Lung (tissue), 12 donors: ENCODE measurements around the gene MANEAL. TPM values are rescaled to one million over a fixed set of nuclear protein-coding genes. Genes with fewer than 3 reads are reported as not detected.

ENCODE experiments used
- ATAC-seq: fragments of 200-7000 bp; cut with Tn5 transposase; one replicate; pipeline ENCODE4 v1.9.1; 2020; ENCODE audit warnings: moderate number of reproducible peaks; ENCODE audit not compliant: insufficient read depth, low FRiP score
- DNase-seq, 3 donors: peaks; one replicate each; pipeline ENCODE4 v3.0.0-alpha.2; 2013 to 2017
- H3K27ac ChIP-seq, 2 donors: one replicate each; pipeline ENCODE4 v1.5.1; 2013; ENCODE audit warnings: mild to moderate bottlenecking in 2 of 2, moderate library complexity in 2 of 2, control low read depth in 1 of 2, inconsistent platforms in 1 of 2, low read depth in 1 of 2, low read length in 1 of 2
- H3K27me3 ChIP-seq, 3 donors: one replicate each; pipeline ENCODE4 v1.5.1; 2013; ENCODE audit warnings: low read length in 2 of 3; ENCODE audit not compliant: control insufficient read depth in 3 of 3, insufficient read depth in 3 of 3
- H3K36me3 ChIP-seq, 4 donors: one replicate each; pipeline ENCODE4 v1.5.1; 2013; ENCODE audit warnings: low read length in 4 of 4, mild to moderate bottlenecking in 1 of 4, moderate library complexity in 1 of 4; ENCODE audit not compliant: control insufficient read depth in 4 of 4, insufficient read depth in 4 of 4
- H3K4me1 ChIP-seq, 5 donors: one replicate each; pipeline ENCODE4 v1.5.1; 2013; ENCODE audit warnings: low read length in 5 of 5, mild to moderate bottlenecking in 2 of 5, moderate library complexity in 1 of 5; ENCODE audit not compliant: control insufficient read depth in 5 of 5, insufficient read depth in 5 of 5
- H3K4me3 ChIP-seq: one replicate; pipeline ENCODE4 v1.5.1; 2013; ENCODE audit warnings: mild to moderate bottlenecking, control low read depth, moderate library complexity
- H3K9ac ChIP-seq, 2 donors: one replicate each; pipeline ENCODE4 v1.5.1; 2013; ENCODE audit warnings: low read length in 2 of 2, control low read depth in 1 of 2; ENCODE audit not compliant: insufficient read depth in 1 of 2
- H3K9me3 ChIP-seq, 4 donors: one replicate each; pipeline ENCODE4 v1.5.1; 2013; ENCODE audit warnings: low read length in 3 of 4, mild to moderate bottlenecking in 1 of 4, moderate library complexity in 1 of 4; ENCODE audit not compliant: control insufficient read depth in 4 of 4, insufficient read depth in 3 of 4
- WGBS, 2 donors: extraction: QIAGEN DNeasy Blood & Tissue Kit; methylation state at CpG; one replicate each; pipeline ENCODE4 v1.1.7; 2013; 5-methylcytosine and 5-hydroxymethylcytosine counted together
- polyA plus RNA-seq, 2 donors: library from polyadenylated mRNA; stranded (reverse); fragments of 200-250 nt; gene quantifications; one replicate each; pipeline ENCODE4 v1.2.1, GENCODE V29; 2013
- total RNA-seq, 2 donors: library from RNA; depleted of rRNA in 1 of 2; stranded (reverse); fragments of >200 nt in 1 of 2; gene quantifications; one replicate each; pipeline ENCODE4 v1.2.1, GENCODE V29; 2014 to 2021
- TF ChIP-seq, protein P1 (sequence below): IDR thresholded peaks from 2 replicates; pipeline ENCODE4 v1.5.1; 2012; ENCODE audit warnings: mild to moderate bottlenecking; ENCODE audit errors: control extremely low read depth, extremely low read depth
- donor health status: control.
- donor health status: control.
- donor health status: Bipolar disorder and iron deficiency.
- donor health status: healthy.
- donor health status: DM: yes; HTN: yes; CAD: no.

MANEAL gene
- total and polyA plus RNA-seq, 4 donors: 2.3 to 8.1 (median 3.4) TPM

DNA sequence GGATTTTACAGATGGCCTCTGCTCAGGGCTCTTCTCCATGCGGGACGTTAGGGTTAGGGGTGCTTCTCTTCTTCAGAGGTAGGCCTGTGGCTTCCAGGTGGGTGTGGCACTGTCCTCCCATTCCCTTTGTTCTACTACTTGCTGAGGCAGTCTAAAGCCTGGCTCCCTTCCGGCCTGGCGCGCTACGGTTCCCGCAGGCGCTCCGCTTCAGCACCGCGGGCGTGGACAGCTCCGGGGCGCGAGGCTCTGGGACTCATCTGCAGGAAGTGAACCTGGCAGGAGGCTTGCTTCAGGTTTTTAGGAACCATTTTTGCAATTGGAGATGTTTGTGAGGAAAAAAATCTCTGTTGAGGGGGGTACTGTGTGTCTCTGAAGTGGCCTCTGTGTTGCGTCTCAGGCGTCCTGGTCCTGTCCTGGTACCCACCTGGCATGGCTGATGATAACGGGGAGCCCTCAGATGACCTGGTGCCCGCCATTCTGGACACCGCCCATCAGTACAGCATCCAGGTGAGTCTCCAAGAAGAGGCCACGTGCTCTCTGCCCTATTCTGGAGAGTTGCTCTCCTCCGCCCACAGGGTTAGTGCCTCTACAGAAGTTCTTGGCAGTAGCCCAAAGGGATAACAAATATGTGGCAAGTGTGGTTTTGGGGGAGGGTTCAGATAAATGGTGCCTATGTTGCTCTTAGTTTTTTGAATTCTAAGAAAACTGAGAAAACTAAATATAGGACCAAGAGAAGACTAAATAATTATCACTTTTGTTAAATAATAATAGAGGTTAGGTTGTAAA is 1.9 kb downstream of the MANEAL start:
- no peak overlapping the region for H3K9ac ChIP-seq
- peak; percentile 64 to 78 (median 76) for DNase-seq
- TF ChIP-seq, protein P1, sequence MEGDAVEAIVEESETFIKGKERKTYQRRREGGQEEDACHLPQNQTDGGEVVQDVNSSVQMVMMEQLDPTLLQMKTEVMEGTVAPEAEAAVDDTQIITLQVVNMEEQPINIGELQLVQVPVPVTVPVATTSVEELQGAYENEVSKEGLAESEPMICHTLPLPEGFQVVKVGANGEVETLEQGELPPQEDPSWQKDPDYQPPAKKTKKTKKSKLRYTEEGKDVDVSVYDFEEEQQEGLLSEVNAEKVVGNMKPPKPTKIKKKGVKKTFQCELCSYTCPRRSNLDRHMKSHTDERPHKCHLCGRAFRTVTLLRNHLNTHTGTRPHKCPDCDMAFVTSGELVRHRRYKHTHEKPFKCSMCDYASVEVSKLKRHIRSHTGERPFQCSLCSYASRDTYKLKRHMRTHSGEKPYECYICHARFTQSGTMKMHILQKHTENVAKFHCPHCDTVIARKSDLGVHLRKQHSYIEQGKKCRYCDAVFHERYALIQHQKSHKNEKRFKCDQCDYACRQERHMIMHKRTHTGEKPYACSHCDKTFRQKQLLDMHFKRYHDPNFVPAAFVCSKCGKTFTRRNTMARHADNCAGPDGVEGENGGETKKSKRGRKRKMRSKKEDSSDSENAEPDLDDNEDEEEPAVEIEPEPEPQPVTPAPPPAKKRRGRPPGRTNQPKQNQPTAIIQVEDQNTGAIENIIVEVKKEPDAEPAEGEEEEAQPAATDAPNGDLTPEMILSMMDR: no peak
- no peak overlapping the region for H3K27ac ChIP-seq
- ATAC-seq: no peak
- 26 to 28% methylated on average over 22 of the region's 22 CpGs for WGBS, 2 donors
- no peak overlapping the region for H3K4me3 ChIP-seq
- peaks cover 0 to 15% (median 14%) of the 10 kb centered on the region in 3 donors for H3K27me3 ChIP-seq
- no peaks in the 10 kb centered on the region for H3K9me3 ChIP-seq
- H3K4me1 ChIP-seq: peaks cover 0 to 20% (median 0%) of the 10 kb centered on the region in 5 donors
- peaks cover 0 to 15% (median 0%) of the 10 kb centered on the region in 4 donors for H3K36me3 ChIP-seq

DNA sequence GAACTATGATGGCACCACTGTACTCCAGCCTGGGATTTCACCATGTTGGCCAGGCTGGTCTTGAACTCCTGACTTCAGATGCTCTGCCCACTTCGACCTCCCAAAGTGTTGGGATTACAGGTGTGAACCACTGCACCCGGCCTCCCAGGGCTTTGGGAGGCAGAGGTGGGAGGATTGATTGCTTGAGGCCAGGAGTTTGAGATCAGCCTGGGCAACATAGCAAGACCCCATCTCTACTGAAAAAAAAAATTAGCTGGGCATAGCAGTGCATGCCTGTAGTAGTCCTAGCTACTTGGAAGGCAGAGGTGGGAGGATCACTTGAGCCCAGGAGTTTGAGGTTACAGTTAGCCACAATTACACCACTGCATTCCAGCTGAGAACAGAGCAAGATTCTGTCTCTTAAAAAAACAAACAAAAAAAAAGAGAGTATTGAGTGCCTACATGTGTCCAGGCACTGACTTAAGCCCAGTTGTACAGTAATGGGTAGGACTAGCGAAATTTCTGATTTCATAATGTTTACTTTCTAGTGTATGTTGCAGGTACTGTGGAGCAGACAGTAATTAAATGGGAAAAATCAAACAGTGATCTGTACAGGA is 4.2 kb downstream of the MANEAL start:
- H3K9ac ChIP-seq: no peak overlapping the region
- H3K4me3 ChIP-seq: no peak overlapping the region
- H3K9me3 ChIP-seq: no peaks in the 10 kb centered on the region
- ATAC-seq (no peak), DNase-seq (no peak)
- peaks cover 3 to 23% (median 6%) of the 10 kb centered on the region in 4 donors for H3K36me3 ChIP-seq
- peaks cover 0 to 20% (median 0%) of the 10 kb centered on the region in 5 donors for H3K4me1 ChIP-seq
- no peak overlapping the region for H3K27ac ChIP-seq
- H3K27me3 ChIP-seq: peaks cover 0 to 7% (median 4%) of the 10 kb centered on the region in 3 donors
- TF ChIP-seq, protein P1: no peak
- WGBS, 2 donors: 89 to 91% methylated on average over 3 of the region's 3 CpGs

DNA sequence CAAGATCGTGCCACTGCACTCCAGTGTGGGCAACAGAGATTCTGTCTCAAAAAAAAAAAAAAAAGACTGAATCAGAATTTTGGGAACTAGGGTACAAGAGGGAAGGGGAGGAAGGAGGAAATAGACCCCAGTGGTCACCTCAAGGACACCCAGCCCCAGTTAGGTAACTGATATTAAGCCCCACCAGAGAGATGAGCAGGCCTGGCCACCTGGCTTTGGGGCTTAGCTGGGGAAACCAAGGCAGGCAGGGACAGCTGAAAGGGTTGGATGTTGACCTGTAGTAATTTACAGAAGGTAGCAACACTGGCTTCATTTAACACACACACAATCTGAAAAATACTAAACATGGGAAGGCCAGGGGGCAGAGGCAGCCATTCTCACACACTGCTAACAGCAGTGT is 8.8 kb downstream of the MANEAL start:
- DNase-seq (no peak), ATAC-seq (no peak)
- WGBS, 2 donors: 86 to 92% methylated on average over 1 of the region's 1 CpG
- peaks cover 20 to 50% (median 28%) of the 10 kb centered on the region in 4 donors for H3K36me3 ChIP-seq
- no peaks in the 10 kb centered on the region for H3K9me3 ChIP-seq
- TF ChIP-seq, protein P1: no peak
- H3K4me3 ChIP-seq: no peak overlapping the region
- H3K27ac ChIP-seq: no peak overlapping the region
- H3K27me3 ChIP-seq: no peaks in the 10 kb centered on the region
- H3K4me1 ChIP-seq: peaks cover 0 to 10% (median 4%) of the 10 kb centered on the region in 5 donors
- H3K9ac ChIP-seq: no peak overlapping the region
